Measurements from ENCODE around the gene NVL. TPM values are rescaled to one million over a fixed set of nuclear protein-coding genes. Genes with fewer than 3 reads are reported as not detected.
A peak's percentile ranks its signal among the peaks of the same experiment; 100 is the strongest.

Gene NVL
- total RNA-seq, 1 donor from 2014 or later: 18.7 TPM

GRCh38 chr1:224253721-224254120, 76.3 kb downstream of the NVL start:
- Mint-ChIP-seq H3K27ac (ENCODE audit: unreplicated experiment) (no peak overlapping the region), H3K27me3 (ENCODE audit: low read depth) (no peaks in the 10 kb centered on the region), H3K9me3 (ENCODE audit: low read depth) (no peaks in the 10 kb centered on the region), H3K4me1 (ENCODE audit: low read depth) (peaks cover 18% of the 10 kb centered on the region), H3K4me3 (ENCODE audit: unreplicated experiment) (no peak overlapping the region), H3K36me3 (ENCODE audit: low read depth) (peaks cover 8% of the 10 kb centered on the region)
- TF ChIP-seq CTCF (IDR thresholded peaks at IDR 0.05): no peak
- DNase-seq (ENCODE audit: low spot score): no peak

GRCh38 chr1:224252479-224252878, 77.5 kb downstream of the NVL start:
- H3K4me1 Mint-ChIP-seq (ENCODE audit: low read depth): peaks cover 18% of the 10 kb centered on the region
- no peaks in the 10 kb centered on the region for H3K9me3 Mint-ChIP-seq (ENCODE audit: low read depth)
- peak overlapping the region; percentile 13 for H3K27ac Mint-ChIP-seq (ENCODE audit: unreplicated experiment)
- TF ChIP-seq CTCF (IDR thresholded peaks at IDR 0.05): no peak
- H3K4me3 Mint-ChIP-seq (ENCODE audit: unreplicated experiment): no peak overlapping the region
- no peaks in the 10 kb centered on the region for H3K27me3 Mint-ChIP-seq (ENCODE audit: low read depth)
- H3K36me3 Mint-ChIP-seq (ENCODE audit: low read depth): peaks cover 17% of the 10 kb centered on the region
- no peak for DNase-seq (ENCODE audit: low spot score)

DNA sequence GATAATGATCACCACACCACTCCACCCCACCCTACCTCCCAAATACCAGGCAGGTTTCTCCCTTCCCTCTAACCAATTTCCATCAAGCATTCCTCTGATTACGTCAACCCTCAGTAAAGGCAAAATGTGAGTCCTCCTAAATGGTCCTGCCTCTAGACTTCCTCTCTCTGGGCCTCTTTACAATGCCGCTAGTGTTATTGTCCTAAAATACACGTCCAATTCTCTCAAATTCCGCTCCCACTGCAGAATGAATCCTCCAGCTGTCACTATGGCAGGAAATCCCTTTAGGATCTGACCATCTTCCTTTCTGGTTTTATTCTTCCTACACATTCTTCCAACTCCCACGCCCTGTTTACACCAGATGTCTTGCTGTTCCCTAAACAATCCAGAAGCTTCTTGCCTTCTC, 78.2 kb downstream of the NVL start:
- Mint-ChIP-seq H3K4me1 (ENCODE audit: low read depth) (peaks cover 18% of the 10 kb centered on the region), H3K27ac (ENCODE audit: unreplicated experiment) (no peak overlapping the region), H3K27me3 (ENCODE audit: low read depth) (no peaks in the 10 kb centered on the region), H3K9me3 (ENCODE audit: low read depth) (no peaks in the 10 kb centered on the region), H3K36me3 (ENCODE audit: low read depth) (peaks cover 17% of the 10 kb centered on the region), H3K4me3 (ENCODE audit: unreplicated experiment) (no peak overlapping the region)
- TF ChIP-seq CTCF (IDR thresholded peaks at IDR 0.05): no peak
- DNase-seq (ENCODE audit: low spot score): no peak

DNA sequence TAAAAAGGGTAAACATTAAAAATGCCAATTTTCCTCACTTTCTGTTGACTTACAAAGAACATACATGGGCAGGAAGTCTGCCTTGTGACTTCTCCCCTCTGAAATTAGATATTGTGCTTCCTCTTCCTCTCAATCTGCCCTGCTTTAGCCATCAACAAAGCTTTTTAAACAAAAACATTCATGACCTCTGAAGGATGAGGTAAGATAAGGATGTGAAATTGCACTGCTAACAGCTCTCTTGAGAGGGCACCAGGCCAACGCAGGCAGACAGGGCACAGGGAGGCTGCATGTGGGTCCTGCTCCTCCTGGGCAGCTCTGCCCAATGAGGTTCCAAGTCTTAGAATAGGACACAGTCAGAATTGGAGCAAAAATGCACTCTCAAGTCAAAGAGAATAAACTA, 84.8 kb downstream of the NVL start:
- Mint-ChIP-seq H3K27ac (ENCODE audit: unreplicated experiment) (peak overlapping the region; percentile 22), H3K36me3 (ENCODE audit: low read depth) (peaks cover 23% of the 10 kb centered on the region), H3K27me3 (ENCODE audit: low read depth) (no peaks in the 10 kb centered on the region), H3K9me3 (ENCODE audit: low read depth) (no peaks in the 10 kb centered on the region), H3K4me1 (ENCODE audit: low read depth) (peaks cover 5% of the 10 kb centered on the region), H3K4me3 (ENCODE audit: unreplicated experiment) (no peak overlapping the region)
- no peak for TF ChIP-seq CTCF (IDR thresholded peaks at IDR 0.05)
- DNase-seq (ENCODE audit: low spot score): no peak

- no peak overlapping the region for H3K27ac Mint-ChIP-seq (ENCODE audit: unreplicated experiment)
- H3K36me3 Mint-ChIP-seq (ENCODE audit: low read depth): peaks cover 10% of the 10 kb centered on the region
- no peak overlapping the region for H3K4me3 Mint-ChIP-seq (ENCODE audit: unreplicated experiment)
These were observed 91.2 kb downstream of the NVL start for GRCh38 chr1:224238756-224239155.

More at GRCh38 chr1:224238756-224239155, 91.2 kb downstream of the NVL start:
- H3K4me1 Mint-ChIP-seq (ENCODE audit: low read depth): no peaks in the 10 kb centered on the region
- no peak for TF ChIP-seq CTCF (IDR thresholded peaks at IDR 0.05)
- DNase-seq (ENCODE audit: low spot score): no peak
- H3K27me3 Mint-ChIP-seq (ENCODE audit: low read depth): no peaks in the 10 kb centered on the region
- H3K9me3 Mint-ChIP-seq (ENCODE audit: low read depth): no peaks in the 10 kb centered on the region

Measured in chondrocyte (in vitro differentiated cells).